H1 (cell line): Measurements from ENCODE around the gene FAAH. TPM values are rescaled to one million over a fixed set of nuclear protein-coding genes. Genes with fewer than 3 reads are reported as not detected.

ENCODE experiments used
- CBX5 ChIP-seq: fragments of 300-800, 300-1000 bp; sonication (generic); IDR thresholded peaks from 2 replicates; pipeline ENCODE4 v1.7.1; 2016; ENCODE audit warnings: antibody characterized with exemption, low read length, low read depth
- E2F6 ChIP-seq: IDR thresholded peaks from 2 replicates; pipeline ENCODE4 v1.6.1; 2012; ENCODE audit warnings: inconsistent platforms
- JUN ChIP-seq: IDR thresholded peaks from 2 replicates; pipeline ENCODE4 v1.6.1; 2011; ENCODE audit warnings: low read depth, mild to moderate bottlenecking, improper control_type of control experiment, low read length
- KDM4A ChIP-seq: IDR thresholded peaks from one replicate; pipeline ENCODE4 v1.7.1; 2012; ENCODE audit warnings: low read depth, mild to moderate bottlenecking, moderate library complexity, low read length, inconsistent platforms; ENCODE audit not compliant: severe bottlenecking
- TAF1 ChIP-seq: IDR thresholded peaks from 2 replicates; pipeline ENCODE4 v1.6.1; 2011; ENCODE audit warnings: mild to moderate bottlenecking, low read depth, low read length
- polyA plus RNA-seq, 7 experiments: library from polyadenylated mRNA; depleted of rRNA in 3 of 7; stranded (reverse) in 5 of 7; unstranded in 2 of 7; fragments of >200 nt in 5 of 7; fragments of 200-250 nt in 2 of 7; gene quantifications; 1 replicate in 5 of 7; 2 replicates in 1 of 7; 4 replicates in 1 of 7; pipeline versions ENCODE4 v1.2.1 to v1.2.3, GENCODE V29; 2011 to 2013; ENCODE audit warnings: missing spikeins in 2 of 7, mixed read lengths in 2 of 7
- total RNA-seq: library from RNA; stranded (reverse); fragmentation: NEBNext Ultra II Directional; extraction: Animal tissue kit (Norgen Biotek cat#: 25700); gene quantifications from 2 replicates; pipeline ENCODE4 v1.2.1, GENCODE V29; 2021

FAAH gene
- total and polyA plus RNA-seq, 2 of the 8 experiments (the other 6 are each of a cell fraction or from before 2014, with no cell fraction given): 41.2 to 47.3 TPM

- TF ChIP-seq E2F6: no peak
- TF ChIP-seq TAF1: no peak
- TF ChIP-seq JUN: no peak
- TF ChIP-seq KDM4A: no peak
- no peak for TF ChIP-seq CBX5
These were observed 35.3 kb downstream of the FAAH start (continued) for GRCh38 chr1:46429436-46429835.
